ENCODE results near the gene HGFAC. TPM values are rescaled to one million over a fixed set of nuclear protein-coding genes. Genes with fewer than 3 reads are reported as not detected.
"Not testable (repeated sequence)": the region's sequence is repeated elsewhere in the genome, so short reads cannot be mapped to it uniquely, and the experiment has no call there.

HGFAC gene
- total RNA-seq, 1 experiment from 2014 or later = 1.3 TPM

DNA sequence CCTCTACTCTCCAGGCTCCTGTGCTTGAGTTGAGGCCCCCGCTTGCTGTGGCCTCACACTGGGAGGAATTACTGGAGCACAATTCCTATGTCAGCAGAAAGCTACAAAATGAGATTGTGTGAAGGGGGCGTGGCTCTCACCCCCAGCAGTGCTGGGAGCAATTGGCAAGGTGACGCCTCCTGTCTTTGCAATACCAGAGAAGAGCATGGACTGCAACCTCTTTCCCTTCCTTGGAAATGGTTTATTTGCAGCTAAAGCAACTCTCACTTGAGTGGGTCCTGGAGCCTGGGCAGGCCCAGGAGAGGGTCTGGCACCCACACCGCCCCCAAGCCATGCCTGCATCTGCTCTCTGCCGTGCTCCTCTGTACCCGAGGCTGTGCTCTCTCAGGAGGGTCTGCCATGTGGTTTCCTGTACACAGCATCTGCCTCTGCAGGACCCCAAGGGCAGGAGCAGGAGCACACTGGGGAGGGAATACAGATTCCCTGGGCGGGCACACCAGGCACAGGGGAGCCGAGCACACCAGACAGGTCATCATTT is 32.9 kb upstream of the HGFAC start:
- Histone ChIP-seq H3K27me3 (ENCODE audit: insufficient read depth, low read depth) (no peaks in the 10 kb centered on the region), H3K27ac (no peak overlapping the region), H3K9me3 (ENCODE audit: insufficient read depth, low read depth) (no peaks in the 10 kb centered on the region), H3K36me3 (ENCODE audit: low read depth) (no peaks in the 10 kb centered on the region), H2AFZ (no peak overlapping the region), H4K20me1 (ENCODE audit: insufficient read depth) (no peaks in the 10 kb centered on the region), H3K4me1 (replicated peaks; ENCODE audit: insufficient read depth) (no peaks in the 10 kb centered on the region), H3K79me2 (ENCODE audit: low read depth) (no peaks in the 10 kb centered on the region), H3K4me3 (no peak overlapping the region), H3F3A (ENCODE audit: insufficient read depth, low read depth) (no peaks in the 10 kb centered on the region), H3K4me2 (no peak overlapping the region), H3K9me2 (ENCODE audit: insufficient read depth) (no peaks in the 10 kb centered on the region)
- ChIA-PET POLR2A (ENCODE audit: unreplicated experiment) (no interaction called here), CTCF (no interaction called here)
- BruUV-seq (replicated peaks) = no TSS peak
- no peak for DNase-seq
- intact Hi-C loops (cut with micrococcal nuclease; ENCODE audit: unreplicated experiment) = no loop called here
- TF ChIP-seq, protein P1, sequence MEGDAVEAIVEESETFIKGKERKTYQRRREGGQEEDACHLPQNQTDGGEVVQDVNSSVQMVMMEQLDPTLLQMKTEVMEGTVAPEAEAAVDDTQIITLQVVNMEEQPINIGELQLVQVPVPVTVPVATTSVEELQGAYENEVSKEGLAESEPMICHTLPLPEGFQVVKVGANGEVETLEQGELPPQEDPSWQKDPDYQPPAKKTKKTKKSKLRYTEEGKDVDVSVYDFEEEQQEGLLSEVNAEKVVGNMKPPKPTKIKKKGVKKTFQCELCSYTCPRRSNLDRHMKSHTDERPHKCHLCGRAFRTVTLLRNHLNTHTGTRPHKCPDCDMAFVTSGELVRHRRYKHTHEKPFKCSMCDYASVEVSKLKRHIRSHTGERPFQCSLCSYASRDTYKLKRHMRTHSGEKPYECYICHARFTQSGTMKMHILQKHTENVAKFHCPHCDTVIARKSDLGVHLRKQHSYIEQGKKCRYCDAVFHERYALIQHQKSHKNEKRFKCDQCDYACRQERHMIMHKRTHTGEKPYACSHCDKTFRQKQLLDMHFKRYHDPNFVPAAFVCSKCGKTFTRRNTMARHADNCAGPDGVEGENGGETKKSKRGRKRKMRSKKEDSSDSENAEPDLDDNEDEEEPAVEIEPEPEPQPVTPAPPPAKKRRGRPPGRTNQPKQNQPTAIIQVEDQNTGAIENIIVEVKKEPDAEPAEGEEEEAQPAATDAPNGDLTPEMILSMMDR (conservative IDR thresholded peaks at IDR 0.05) = no peak
- no peak for TF ChIP-seq EZH2 (IDR thresholded peaks at IDR 0.05; ENCODE audit: low read depth)

DNA sequence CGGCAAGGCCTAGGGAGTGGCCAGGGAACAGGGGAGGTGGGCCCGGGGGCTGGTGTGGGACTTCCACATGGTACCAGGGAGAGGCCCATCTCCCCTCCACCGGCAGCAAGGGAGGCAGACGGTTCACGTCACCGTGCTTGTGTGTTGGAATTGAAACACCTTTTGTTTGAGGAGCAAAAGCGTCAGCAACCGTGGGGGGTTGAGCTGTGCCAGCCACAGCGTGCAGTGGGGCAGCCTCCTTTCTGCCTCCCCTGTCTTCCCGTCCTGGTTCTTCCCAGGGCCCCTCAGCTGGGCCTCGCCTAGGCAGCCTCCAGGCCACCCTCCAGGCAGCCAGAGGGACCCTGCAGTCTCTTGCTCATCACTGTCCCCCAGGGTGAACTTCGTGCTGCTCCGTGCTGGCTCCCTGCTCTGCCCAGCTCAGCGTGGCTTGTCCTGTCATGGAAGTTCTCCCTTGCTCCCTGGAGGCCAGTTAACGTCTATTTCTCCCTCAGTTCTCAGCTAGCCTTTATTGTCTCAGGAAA is 32.1 kb upstream of the HGFAC start:
- Histone ChIP-seq H3K27me3 (ENCODE audit: insufficient read depth, low read depth) (no peaks in the 10 kb centered on the region), H3K9me2 (ENCODE audit: insufficient read depth) (no peaks in the 10 kb centered on the region), H3K4me3 (no peak overlapping the region), H3K36me3 (ENCODE audit: low read depth) (no peaks in the 10 kb centered on the region), H4K20me1 (ENCODE audit: insufficient read depth) (no peaks in the 10 kb centered on the region), H3F3A (ENCODE audit: insufficient read depth, low read depth) (no peaks in the 10 kb centered on the region), H3K79me2 (ENCODE audit: low read depth) (no peaks in the 10 kb centered on the region), H3K4me2 (no peak overlapping the region), H3K4me1 (replicated peaks; ENCODE audit: insufficient read depth) (no peaks in the 10 kb centered on the region), H3K9me3 (ENCODE audit: insufficient read depth, low read depth) (no peaks in the 10 kb centered on the region), H3K27ac (no peak overlapping the region), H2AFZ (no peak overlapping the region)
- no TSS peak for BruUV-seq (replicated peaks)
- ChIA-PET POLR2A (ENCODE audit: unreplicated experiment) (no interaction called here), CTCF (no interaction called here)
- no peak for DNase-seq
- intact Hi-C loops (cut with micrococcal nuclease; ENCODE audit: unreplicated experiment) = no loop called here
- TF ChIP-seq EZH2 (IDR thresholded peaks at IDR 0.05; ENCODE audit: low read depth) = no peak
- TF ChIP-seq, protein P1 (conservative IDR thresholded peaks at IDR 0.05) = no peak

DNA sequence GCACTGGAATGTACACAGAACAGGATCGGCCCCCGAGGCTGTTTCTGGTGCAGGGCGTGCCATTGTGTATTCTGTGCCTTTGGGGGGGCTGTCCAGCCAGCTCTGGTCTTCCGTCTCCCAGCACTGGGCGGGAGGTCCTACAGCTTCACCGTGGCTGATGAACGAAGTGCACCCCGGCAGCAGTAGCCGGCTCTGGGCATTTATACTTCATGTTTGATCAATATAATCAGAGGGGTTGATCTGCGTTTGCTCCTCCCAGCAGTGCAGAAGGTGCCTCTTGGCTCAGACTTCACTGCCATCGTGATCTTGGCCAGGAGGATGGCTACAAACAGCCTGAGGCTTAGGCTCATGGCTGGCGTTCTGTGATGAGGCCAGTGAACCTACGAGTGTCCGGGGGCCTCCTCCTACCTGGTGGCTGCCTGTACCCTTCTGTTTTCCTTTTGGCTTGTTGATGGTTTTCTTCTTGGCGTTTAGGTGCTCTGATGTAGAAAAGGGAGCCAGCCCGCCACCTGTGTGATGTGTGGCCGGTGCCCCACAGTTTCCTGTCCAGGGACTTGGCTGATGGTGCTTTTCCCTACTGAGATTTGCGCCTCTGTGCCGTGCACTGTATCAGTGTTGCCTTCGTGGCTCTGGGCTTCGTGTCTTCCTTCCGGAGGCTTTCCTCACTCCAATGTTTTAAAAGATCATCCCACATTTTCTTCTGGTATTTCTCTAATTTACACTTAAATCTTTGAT is 31.2 kb upstream of the HGFAC start:
- no TSS peak for BruUV-seq (replicated peaks)
- no peak overlapping the region for H3K27ac ChIP-seq

DNA sequence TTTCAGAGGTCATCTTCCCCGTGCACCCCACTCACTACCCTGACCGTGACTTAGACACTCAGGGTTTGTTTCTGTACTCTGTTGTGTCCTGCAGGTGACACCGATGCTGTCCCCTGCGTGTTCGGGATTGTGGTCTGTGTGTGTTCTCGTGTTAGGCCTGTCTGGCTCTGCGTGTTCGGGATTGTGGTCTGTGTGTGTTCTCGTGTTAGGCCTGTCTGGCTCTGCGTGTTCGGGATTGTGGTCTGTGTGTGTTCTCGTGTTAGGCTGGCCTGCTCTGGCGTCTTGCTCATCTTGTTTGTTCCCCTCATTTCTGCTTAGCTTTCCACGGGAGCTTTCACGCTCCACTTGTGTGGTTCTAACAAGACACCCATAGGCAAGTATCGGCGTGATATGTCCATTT is 30.6 kb upstream of the HGFAC start:
- POLR2A ChIA-PET (ENCODE audit: unreplicated experiment); intact Hi-C loops (cut with micrococcal nuclease; ENCODE audit: unreplicated experiment); BruUV-seq (replicated peaks); H3K4me1 ChIP-seq (replicated peaks; ENCODE audit: insufficient read depth); H3K4me2 ChIP-seq; CTCF ChIA-PET; H4K20me1 ChIP-seq (ENCODE audit: insufficient read depth); H3F3A ChIP-seq (ENCODE audit: insufficient read depth, low read depth); H3K4me3 ChIP-seq; H3K27me3 ChIP-seq (ENCODE audit: insufficient read depth, low read depth); H2AFZ ChIP-seq; H3K27ac ChIP-seq; H3K79me2 ChIP-seq (ENCODE audit: low read depth); DNase-seq; H3K9me3 ChIP-seq (ENCODE audit: insufficient read depth, low read depth); H3K9me2 ChIP-seq (ENCODE audit: insufficient read depth); H3K36me3 ChIP-seq (ENCODE audit: low read depth): not testable (repeated sequence)

More for the DNA sequence above, 31.2 kb upstream of the HGFAC start:
- CTCF ChIA-PET = no interaction called here
- Histone ChIP-seq H3F3A (ENCODE audit: insufficient read depth, low read depth) (no peaks in the 10 kb centered on the region), H3K36me3 (ENCODE audit: low read depth) (no peaks in the 10 kb centered on the region), H3K4me3 (no peak overlapping the region), H2AFZ (no peak overlapping the region), H4K20me1 (ENCODE audit: insufficient read depth) (no peaks in the 10 kb centered on the region), H3K4me2 (no peak overlapping the region), H3K4me1 (replicated peaks; ENCODE audit: insufficient read depth) (no peaks in the 10 kb centered on the region), H3K9me2 (ENCODE audit: insufficient read depth) (no peaks in the 10 kb centered on the region), H3K79me2 (ENCODE audit: low read depth) (no peaks in the 10 kb centered on the region), H3K9me3 (ENCODE audit: insufficient read depth, low read depth) (no peaks in the 10 kb centered on the region), H3K27me3 (ENCODE audit: insufficient read depth, low read depth) (no peaks in the 10 kb centered on the region)
- intact Hi-C loops (cut with micrococcal nuclease; ENCODE audit: unreplicated experiment) = no loop called here
- POLR2A ChIA-PET (ENCODE audit: unreplicated experiment) = no interaction called here
- TF ChIP-seq, protein P1 (conservative IDR thresholded peaks at IDR 0.05) = no peak
- TF ChIP-seq EZH2 (IDR thresholded peaks at IDR 0.05; ENCODE audit: low read depth) = no peak
- no peak for DNase-seq

Data from PC-9 (cell line).